ENCODE measurements around the gene SLC7A11.

SLC7A11 gene

GRCh38 chr4:138205531-138206233, 36.5 kb downstream of the SLC7A11 start:
- no peak overlapping the region for H4K8ac ChIP-seq (ENCODE audit: low read depth, low read length)
- no peaks in the 10 kb centered on the region for H3K27me3 ChIP-seq (ENCODE audit: insufficient read depth, low read length, poor library complexity)
- no peak overlapping the region for H3K9ac ChIP-seq (ENCODE audit: low read length)
- no peak overlapping the region for H3K18ac ChIP-seq (ENCODE audit: low read length)
- DNase-seq, result no peak
- H2AK5ac ChIP-seq (ENCODE audit: low read length), result no peak overlapping the region
- H3K4me1 ChIP-seq (ENCODE audit: control insufficient read depth, low read depth, low read length), result no peaks in the 10 kb centered on the region
- no peaks in the 10 kb centered on the region for H3K79me1 ChIP-seq (ENCODE audit: low read length)
- no peak overlapping the region for H3K4me2 ChIP-seq (ENCODE audit: low read length)
- no peak overlapping the region for H3K23ac ChIP-seq (ENCODE audit: low read length)
- no peak overlapping the region for H3K27ac ChIP-seq (ENCODE audit: low read depth, low read length)
- H3K56ac ChIP-seq (ENCODE audit: low read length), result no peak overlapping the region
- no peak overlapping the region for H2BK5ac ChIP-seq (ENCODE audit: low read length)
- H4K5ac ChIP-seq (ENCODE audit: low read length), result no peak overlapping the region
- no peaks in the 10 kb centered on the region for H3K79me2 ChIP-seq (ENCODE audit: control insufficient read depth, insufficient read depth, low read length)
- no peak overlapping the region for H3K4me3 ChIP-seq (ENCODE audit: low read length)
- WGBS (ENCODE audit: extremely low coverage, insufficient coverage, low lambda C conversion rate), result no CpG with 5 or more reads among the region's 1 CpG
- H3K36me3 ChIP-seq (ENCODE audit: control insufficient read depth, insufficient read depth, low read length), result no peaks in the 10 kb centered on the region
- no peak overlapping the region for H3K4ac ChIP-seq (ENCODE audit: low read depth, low read length)
- H2BK120ac ChIP-seq (ENCODE audit: low read depth, low read length), result no peak overlapping the region
- no peak overlapping the region for H2BK15ac ChIP-seq (replicated peaks; ENCODE audit: low read depth)

- no peaks in the 10 kb centered on the region for H3K36me3 ChIP-seq (ENCODE audit: control insufficient read depth, insufficient read depth, low read length)
- H4K5ac ChIP-seq (ENCODE audit: low read length), result no peak overlapping the region
- no peak overlapping the region for H2BK120ac ChIP-seq (ENCODE audit: low read depth, low read length)
- H3K4me3 ChIP-seq (ENCODE audit: low read length), result no peak overlapping the region
- H4K8ac ChIP-seq (ENCODE audit: low read depth, low read length), result no peak overlapping the region
- H3K9ac ChIP-seq (ENCODE audit: low read length), result no peak overlapping the region
- H2AK5ac ChIP-seq (ENCODE audit: low read length), result no peak overlapping the region
- H3K4me2 ChIP-seq (ENCODE audit: low read length), result no peak overlapping the region
- no peak overlapping the region for H2BK15ac ChIP-seq (replicated peaks; ENCODE audit: low read depth)
- DNase-seq, result no peak
- no peaks in the 10 kb centered on the region for H3K4me1 ChIP-seq (ENCODE audit: control insufficient read depth, low read depth, low read length)
- H2BK5ac ChIP-seq (ENCODE audit: low read length), result no peak overlapping the region
- H3K27ac ChIP-seq (ENCODE audit: low read depth, low read length), result no peak overlapping the region
- H3K23ac ChIP-seq (ENCODE audit: low read length), result no peak overlapping the region
- no peaks in the 10 kb centered on the region for H3K79me1 ChIP-seq (ENCODE audit: low read length)
- H3K27me3 ChIP-seq (ENCODE audit: insufficient read depth, low read length, poor library complexity), result no peaks in the 10 kb centered on the region
- no peak overlapping the region for H3K4ac ChIP-seq (ENCODE audit: low read depth, low read length)
- no peak overlapping the region for H3K56ac ChIP-seq (ENCODE audit: low read length)
- no peak overlapping the region for H3K18ac ChIP-seq (ENCODE audit: low read length)
- H3K79me2 ChIP-seq (ENCODE audit: control insufficient read depth, insufficient read depth, low read length), result no peaks in the 10 kb centered on the region
- WGBS (ENCODE audit: extremely low coverage, insufficient coverage, low lambda C conversion rate), result no CpG with 5 or more reads among the region's 5 CpGs
Measured at GRCh38 chr4:138204507-138204906, 37.6 kb downstream of the SLC7A11 start.

- Histone ChIP-seq H3K18ac (ENCODE audit: low read length) (no peak overlapping the region), H3K9ac (ENCODE audit: low read length) (no peak overlapping the region), H3K27ac (ENCODE audit: low read depth, low read length) (no peak overlapping the region), H4K5ac (ENCODE audit: low read length) (no peak overlapping the region), H3K4me2 (ENCODE audit: low read length) (no peak overlapping the region), H2BK15ac (replicated peaks; ENCODE audit: low read depth) (no peak overlapping the region), H3K79me2 (ENCODE audit: control insufficient read depth, insufficient read depth, low read length) (no peaks in the 10 kb centered on the region), H2AK5ac (ENCODE audit: low read length) (no peak overlapping the region), H3K23ac (ENCODE audit: low read length) (no peak overlapping the region), H3K27me3 (ENCODE audit: insufficient read depth, low read length, poor library complexity) (no peaks in the 10 kb centered on the region), H3K79me1 (ENCODE audit: low read length) (no peaks in the 10 kb centered on the region), H2BK5ac (ENCODE audit: low read length) (no peak overlapping the region), H2BK120ac (ENCODE audit: low read depth, low read length) (no peak overlapping the region), H3K4ac (ENCODE audit: low read depth, low read length) (no peak overlapping the region), H3K4me3 (ENCODE audit: low read length) (no peak overlapping the region), H4K8ac (ENCODE audit: low read depth, low read length) (no peak overlapping the region), H3K4me1 (ENCODE audit: control insufficient read depth, low read depth, low read length) (no peaks in the 10 kb centered on the region), H3K56ac (ENCODE audit: low read length) (no peak overlapping the region), H3K36me3 (ENCODE audit: control insufficient read depth, insufficient read depth, low read length) (no peaks in the 10 kb centered on the region)
- no CpG with 5 or more reads among the region's 2 CpGs for WGBS (ENCODE audit: extremely low coverage, insufficient coverage, low lambda C conversion rate)
- no peak for DNase-seq
Measured at GRCh38 chr4:138202686-138203085, 39.5 kb downstream of the SLC7A11 start.

- Histone ChIP-seq H3K4ac (ENCODE audit: low read depth, low read length) (no peak overlapping the region), H3K9ac (ENCODE audit: low read length) (no peak overlapping the region), H4K8ac (ENCODE audit: low read depth, low read length) (no peak overlapping the region), H2BK5ac (ENCODE audit: low read length) (no peak overlapping the region), H3K79me1 (ENCODE audit: low read length) (no peaks in the 10 kb centered on the region), H2AK5ac (ENCODE audit: low read length) (no peak overlapping the region), H3K27me3 (ENCODE audit: insufficient read depth, low read length, poor library complexity) (no peaks in the 10 kb centered on the region), H3K36me3 (ENCODE audit: control insufficient read depth, insufficient read depth, low read length) (no peaks in the 10 kb centered on the region), H3K79me2 (ENCODE audit: control insufficient read depth, insufficient read depth, low read length) (no peaks in the 10 kb centered on the region), H3K56ac (ENCODE audit: low read length) (no peak overlapping the region), H4K5ac (ENCODE audit: low read length) (no peak overlapping the region), H2BK15ac (replicated peaks; ENCODE audit: low read depth) (no peak overlapping the region), H3K4me1 (ENCODE audit: control insufficient read depth, low read depth, low read length) (no peaks in the 10 kb centered on the region), H3K4me3 (ENCODE audit: low read length) (no peak overlapping the region), H3K4me2 (ENCODE audit: low read length) (no peak overlapping the region), H3K27ac (ENCODE audit: low read depth, low read length) (no peak overlapping the region), H3K18ac (ENCODE audit: low read length) (no peak overlapping the region), H2BK120ac (ENCODE audit: low read depth, low read length) (no peak overlapping the region), H3K23ac (ENCODE audit: low read length) (no peak overlapping the region)
- no peak for DNase-seq
- no CpG with 5 or more reads among the region's 1 CpG for WGBS (ENCODE audit: extremely low coverage, insufficient coverage, low lambda C conversion rate)
Measured at GRCh38 chr4:138200236-138200590, 41.9 kb downstream of the SLC7A11 start.

- H2BK5ac ChIP-seq (ENCODE audit: low read length), result no peak overlapping the region
- H2BK15ac ChIP-seq (replicated peaks; ENCODE audit: low read depth), result no peak overlapping the region
- H2BK120ac ChIP-seq (ENCODE audit: low read depth, low read length), result no peak overlapping the region
- WGBS (ENCODE audit: extremely low coverage, insufficient coverage, low lambda C conversion rate), result no CpG with 5 or more reads among the region's 5 CpGs
- peak overlapping the region; percentile 47 for H3K18ac ChIP-seq (ENCODE audit: low read length)
- H3K79me2 ChIP-seq (ENCODE audit: control insufficient read depth, insufficient read depth, low read length), result no peaks in the 10 kb centered on the region
- H3K4ac ChIP-seq (ENCODE audit: low read depth, low read length), result no peak overlapping the region
- DNase-seq, result peak; percentile 79
- no peaks in the 10 kb centered on the region for H3K79me1 ChIP-seq (ENCODE audit: low read length)
- H3K56ac ChIP-seq (ENCODE audit: low read length), result no peak overlapping the region
- no peak overlapping the region for H2AK5ac ChIP-seq (ENCODE audit: low read length)
- no peak overlapping the region for H3K4me2 ChIP-seq (ENCODE audit: low read length)
- peak overlapping the region; percentile 39 for H3K27ac ChIP-seq (ENCODE audit: low read depth, low read length)
- H3K9ac ChIP-seq (ENCODE audit: low read length), result no peak overlapping the region
- H3K4me1 ChIP-seq (ENCODE audit: control insufficient read depth, low read depth, low read length), result no peaks in the 10 kb centered on the region
- H3K4me3 ChIP-seq (ENCODE audit: low read length), result no peak overlapping the region
- no peak overlapping the region for H4K5ac ChIP-seq (ENCODE audit: low read length)
- peak overlapping the region; percentile 76 for H4K8ac ChIP-seq (ENCODE audit: low read depth, low read length)
- no peaks in the 10 kb centered on the region for H3K36me3 ChIP-seq (ENCODE audit: control insufficient read depth, insufficient read depth, low read length)
- H3K27me3 ChIP-seq (ENCODE audit: insufficient read depth, low read length, poor library complexity), result no peaks in the 10 kb centered on the region
- no peak overlapping the region for H3K23ac ChIP-seq (ENCODE audit: low read length)
Measured at GRCh38 chr4:138199568-138200235, 42.4 kb downstream of the SLC7A11 start.

Measured in mesendoderm (in vitro differentiated cells).